Stimulated activated CD8-positive, alpha-beta memory T cell treated with anti-CD3 and anti-CD28 coated beads, Interleukin-15, amount 100 ng/mL, for 4 hours (primary cell): ENCODE data around the gene FGFR3.
"Not testable (repeated sequence)": the region's sequence is repeated elsewhere in the genome, so short reads cannot be mapped to it uniquely, and the experiment has no call there.

ENCODE experiments used
- DNase-seq, 2 donors: peaks; one replicate each; pipeline ENCODE4 v3.0.0-alpha.2; 2020; ENCODE audit warnings: low read depth in 2 of 2

FGFR3 gene

GRCh38 chr4:1841201-1841886 lies 48.3 kb downstream of the FGFR3 start:
- DNase-seq: no peak

- no peak for DNase-seq
Observed at GRCh38 chr4:1841887-1842210, 48.8 kb downstream of the FGFR3 start.

- no peak for DNase-seq
Observed at GRCh38 chr4:1842339-1842895, 49.3 kb downstream of the FGFR3 start.

- DNase-seq: no peak
Observed at GRCh38 chr4:1842993-1843448, 49.9 kb downstream of the FGFR3 start.

- no peak for DNase-seq
Observed at GRCh38 chr4:1843852-1844251, 50.8 kb downstream of the FGFR3 start.

- not testable (repeated sequence) for DNase-seq
Observed at GRCh38 chr4:1844618-1845017, 51.5 kb downstream of the FGFR3 start.

GRCh38 chr4:1846580-1846979 lies 53.5 kb downstream of the FGFR3 start:
- no peak for DNase-seq

- DNase-seq: no peak
Observed at GRCh38 chr4:1850276-1850675, 57.2 kb downstream of the FGFR3 start.

- no peak for DNase-seq
Observed at GRCh38 chr4:1851160-1851559, 58.1 kb downstream of the FGFR3 start.

GRCh38 chr4:1851575-1852410 lies 58.7 kb downstream of the FGFR3 start:
- no peak for DNase-seq

GRCh38 chr4:1852904-1853623 lies 60.0 kb downstream of the FGFR3 start:
- no peak for DNase-seq

- DNase-seq: no peak
Observed at GRCh38 chr4:1854752-1855151, 61.7 kb downstream of the FGFR3 start.

GRCh38 chr4:1855333-1856070 lies 62.4 kb downstream of the FGFR3 start:
- no peak for DNase-seq

GRCh38 chr4:1856071-1856942 lies 63.2 kb downstream of the FGFR3 start, which contains the start of gene LETM1:
Gene LETM1 (minus strand): TSS chr4:1856156. CDS start chr4:1855950, 206 bp downstream.
- peak; percentile 84 to 90 for DNase-seq

GRCh38 chr4:1856943-1857699 lies 64.0 kb downstream of the FGFR3 start:
- no peak for DNase-seq

- DNase-seq: no peak
Observed at GRCh38 chr4:1857931-1858330, 64.8 kb downstream of the FGFR3 start.
